NCI-H446 treated with DMSO at 0.1 percent for 48 hours (cell line): ENCODE measurements around the gene GJB5.
"Not testable (repeated sequence)": the region's sequence is repeated elsewhere in the genome, so short reads cannot be mapped to it uniquely, and the experiment has no call there.

Source experiments
- DNase-seq: peaks from one replicate; lab custom pipeline; 2025; lab: John Stamatoyannopoulos, UW

GJB5 gene

DNA sequence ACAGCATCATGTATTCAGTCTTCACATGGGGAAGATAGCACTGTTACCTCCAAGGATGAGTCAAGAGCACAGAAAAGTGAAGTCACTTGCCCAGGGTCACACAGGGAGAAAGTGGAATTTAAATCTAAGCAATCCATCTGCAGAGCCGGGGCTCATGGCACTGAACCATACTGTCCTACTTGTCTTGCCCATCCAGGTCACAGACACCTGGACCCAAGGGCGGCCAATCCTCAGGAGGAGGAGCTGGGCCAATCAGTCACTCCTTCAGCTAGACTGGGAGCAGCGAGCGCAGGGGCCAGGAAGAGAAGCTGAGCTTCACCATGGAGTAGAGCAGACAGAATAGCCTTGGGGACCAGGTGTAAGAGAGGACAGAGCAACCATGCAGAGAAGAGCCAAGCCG is 9.2 kb upstream of the GJB5 start:
- DNase-seq = no peak

DNA sequence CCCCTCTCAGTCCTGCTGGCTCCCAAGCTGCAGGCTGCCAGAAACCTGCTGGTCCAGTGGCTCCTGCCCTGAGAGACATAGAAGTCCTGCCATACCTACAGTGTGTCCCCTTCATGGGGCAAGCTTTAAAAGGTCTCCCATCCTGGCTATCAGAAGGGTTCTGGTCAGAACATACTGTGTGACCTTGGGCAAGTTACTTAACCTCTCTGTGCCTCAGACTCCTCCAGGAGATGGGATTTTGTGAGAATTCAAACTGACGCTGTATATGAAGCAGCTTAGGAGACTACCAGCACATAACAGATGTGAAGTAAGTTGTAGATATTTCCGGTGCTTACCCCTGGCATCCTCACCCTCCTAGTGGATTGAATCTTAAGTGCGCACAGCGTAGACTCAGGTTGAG is 8.7 kb upstream of the GJB5 start:
- no peak for DNase-seq

DNA sequence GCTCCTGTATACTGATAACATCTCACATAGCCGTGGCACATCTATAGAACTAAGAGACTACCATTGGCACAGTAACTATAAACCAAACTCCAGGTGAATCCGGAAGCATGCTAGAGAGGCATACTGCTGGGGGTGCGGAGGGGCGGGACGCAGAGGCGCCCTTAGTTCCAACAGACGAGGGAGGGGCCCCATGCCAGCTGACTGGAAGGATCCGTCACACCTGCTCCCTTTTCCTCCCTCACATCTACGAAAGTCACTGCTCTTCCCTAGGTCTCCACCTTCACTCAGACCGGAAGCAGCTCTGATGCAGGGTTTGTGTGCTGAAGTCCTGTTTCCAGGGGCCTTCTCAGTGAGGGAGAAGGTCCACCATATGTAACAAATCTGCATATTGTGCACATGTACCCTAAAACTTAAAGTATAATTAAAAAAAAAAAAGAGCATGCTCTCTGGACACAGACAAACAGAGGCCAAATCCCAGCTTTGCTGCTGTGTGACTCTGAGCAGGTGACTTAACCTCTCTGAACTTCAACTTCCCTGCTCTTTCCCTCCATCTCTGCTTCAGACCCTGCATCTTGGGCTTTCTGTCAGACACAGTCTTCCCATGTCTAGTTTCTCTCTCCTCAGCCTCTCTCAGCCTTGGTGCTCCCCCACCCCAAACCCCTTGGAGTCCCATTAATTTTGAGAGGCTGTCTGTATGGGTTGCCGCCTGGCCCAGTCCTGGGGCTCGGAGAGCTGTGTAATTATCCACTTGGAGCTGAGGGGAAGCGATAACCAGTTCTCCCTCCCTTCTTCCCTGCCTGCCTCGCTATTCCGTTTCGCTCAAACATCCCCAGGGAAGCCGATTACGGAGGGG is 7.8 kb upstream of the GJB5 start:
- DNase-seq = no peak

DNA sequence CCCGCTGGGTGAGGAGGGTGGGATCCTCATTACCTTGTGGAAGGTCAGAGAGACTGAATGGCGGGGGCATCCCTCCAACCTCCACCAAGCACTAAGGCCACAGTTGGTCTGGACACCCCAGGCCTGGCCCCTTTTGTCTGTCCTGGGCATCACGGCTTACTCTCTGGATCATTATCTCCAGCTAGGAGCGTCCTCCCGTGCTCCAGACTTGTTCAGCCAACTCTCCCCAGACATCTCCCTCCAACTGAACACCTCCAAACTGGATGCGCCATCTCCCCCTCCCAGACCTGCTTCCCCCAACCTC is 7.3 kb upstream of the GJB5 start:
- no peak for DNase-seq

DNA sequence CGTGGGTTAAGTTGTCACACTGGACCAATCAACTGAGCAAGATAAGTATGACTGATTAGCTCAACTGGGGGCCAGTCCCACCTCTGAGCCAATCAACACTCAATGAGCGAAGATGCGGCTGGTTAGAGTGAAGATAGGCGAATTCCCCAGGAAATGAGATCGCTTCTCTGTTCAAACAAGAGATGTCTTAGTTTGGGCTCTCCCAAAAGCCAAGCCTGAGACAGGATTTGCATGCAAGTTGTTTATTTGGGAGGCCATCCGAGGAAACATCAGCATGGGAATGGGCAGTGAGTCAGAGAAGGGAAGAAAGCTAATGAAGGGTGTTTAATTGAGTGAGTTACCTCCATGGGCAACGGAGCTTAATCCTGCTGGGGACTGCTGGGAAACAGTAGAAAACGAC is 4.9 kb upstream of the GJB5 start:
- no peak for DNase-seq

DNA sequence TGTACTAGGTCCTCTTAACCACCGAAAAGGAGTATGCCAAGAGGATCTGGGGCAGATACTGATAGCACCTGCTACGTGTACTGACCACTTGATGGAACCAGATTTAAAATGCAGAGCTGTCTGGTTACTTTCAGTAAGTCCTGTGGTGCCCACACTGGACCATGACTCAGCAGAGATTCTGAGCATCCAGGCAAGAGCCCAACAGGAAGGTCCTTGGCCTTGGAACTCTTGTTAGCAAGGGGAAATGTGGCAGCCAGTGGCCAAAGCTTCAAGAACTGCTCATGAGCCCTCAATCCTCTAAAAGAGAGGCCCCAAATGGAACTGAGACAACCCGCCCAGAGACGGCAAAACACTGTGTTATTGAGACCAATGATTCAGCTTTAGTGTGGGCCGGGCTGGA is 4.2 kb upstream of the GJB5 start:
- DNase-seq = no peak

DNA sequence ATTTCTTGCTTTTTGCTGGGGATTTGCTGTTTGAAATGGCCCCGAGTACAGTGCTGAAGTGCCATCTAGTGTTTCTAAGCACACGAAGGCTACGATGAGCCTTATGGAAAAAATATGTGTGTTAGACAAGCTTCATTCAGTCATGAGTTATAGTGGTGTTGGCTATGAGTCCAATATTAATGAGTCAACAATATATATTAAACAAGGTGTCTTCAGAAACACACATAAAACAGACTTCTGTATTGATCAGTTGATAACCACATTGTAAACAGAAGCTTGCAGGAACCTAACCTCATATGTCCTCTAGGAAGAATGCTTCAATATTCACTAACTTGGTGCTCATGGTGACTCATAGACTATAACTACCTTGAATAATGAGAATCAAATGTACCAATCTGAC is 1.7 kb upstream of the GJB5 start:
- DNase-seq = no peak

DNA sequence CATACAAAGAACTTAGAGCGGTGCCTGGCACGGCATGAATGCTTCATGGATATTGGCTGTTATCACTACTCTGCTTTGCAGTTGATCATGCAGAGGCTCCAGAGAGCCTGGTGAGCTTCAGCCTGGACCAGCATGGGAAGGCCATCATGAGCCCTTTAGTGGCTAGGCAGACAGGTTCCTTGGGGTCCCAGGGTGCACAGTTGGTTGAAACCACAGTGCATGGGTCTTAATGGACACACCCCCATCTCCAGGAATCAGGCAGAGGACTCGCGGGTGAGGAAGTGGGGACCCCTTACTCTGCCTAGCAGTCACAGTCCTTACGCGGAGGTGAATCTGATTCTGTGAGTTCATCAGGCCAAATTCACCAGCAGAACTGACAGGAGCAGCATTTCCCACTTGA is 1.1 kb downstream of the GJB5 start:
- no peak for DNase-seq

DNA sequence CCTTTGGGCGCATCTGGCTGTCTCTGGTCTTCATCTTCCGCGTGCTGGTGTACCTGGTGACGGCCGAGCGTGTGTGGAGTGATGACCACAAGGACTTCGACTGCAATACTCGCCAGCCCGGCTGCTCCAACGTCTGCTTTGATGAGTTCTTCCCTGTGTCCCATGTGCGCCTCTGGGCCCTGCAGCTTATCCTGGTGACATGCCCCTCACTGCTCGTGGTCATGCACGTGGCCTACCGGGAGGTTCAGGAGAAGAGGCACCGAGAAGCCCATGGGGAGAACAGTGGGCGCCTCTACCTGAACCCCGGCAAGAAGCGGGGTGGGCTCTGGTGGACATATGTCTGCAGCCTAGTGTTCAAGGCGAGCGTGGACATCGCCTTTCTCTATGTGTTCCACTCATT is 2.5 kb downstream of the GJB5 start:
- no peak for DNase-seq

DNA sequence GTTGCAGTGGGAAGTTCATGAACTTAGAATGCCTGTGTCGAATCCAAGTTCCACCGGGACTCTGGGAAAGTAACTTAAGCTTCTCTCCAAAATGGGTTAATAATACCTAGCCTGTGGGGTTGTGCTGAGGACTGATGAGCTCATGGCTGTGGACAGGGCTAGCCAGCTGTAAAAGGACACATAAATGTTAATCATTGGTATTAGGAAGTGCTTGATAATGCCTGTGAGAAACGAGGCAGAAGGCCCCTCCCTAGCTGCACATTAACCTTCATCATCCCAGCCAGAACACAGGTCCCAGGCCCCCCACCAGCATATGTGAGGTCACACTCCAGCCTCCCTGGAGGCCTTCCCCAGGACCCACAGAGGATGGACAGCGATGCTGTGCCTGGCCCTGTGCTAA is 3.9 kb downstream of the GJB5 start:
- DNase-seq = no peak

DNA sequence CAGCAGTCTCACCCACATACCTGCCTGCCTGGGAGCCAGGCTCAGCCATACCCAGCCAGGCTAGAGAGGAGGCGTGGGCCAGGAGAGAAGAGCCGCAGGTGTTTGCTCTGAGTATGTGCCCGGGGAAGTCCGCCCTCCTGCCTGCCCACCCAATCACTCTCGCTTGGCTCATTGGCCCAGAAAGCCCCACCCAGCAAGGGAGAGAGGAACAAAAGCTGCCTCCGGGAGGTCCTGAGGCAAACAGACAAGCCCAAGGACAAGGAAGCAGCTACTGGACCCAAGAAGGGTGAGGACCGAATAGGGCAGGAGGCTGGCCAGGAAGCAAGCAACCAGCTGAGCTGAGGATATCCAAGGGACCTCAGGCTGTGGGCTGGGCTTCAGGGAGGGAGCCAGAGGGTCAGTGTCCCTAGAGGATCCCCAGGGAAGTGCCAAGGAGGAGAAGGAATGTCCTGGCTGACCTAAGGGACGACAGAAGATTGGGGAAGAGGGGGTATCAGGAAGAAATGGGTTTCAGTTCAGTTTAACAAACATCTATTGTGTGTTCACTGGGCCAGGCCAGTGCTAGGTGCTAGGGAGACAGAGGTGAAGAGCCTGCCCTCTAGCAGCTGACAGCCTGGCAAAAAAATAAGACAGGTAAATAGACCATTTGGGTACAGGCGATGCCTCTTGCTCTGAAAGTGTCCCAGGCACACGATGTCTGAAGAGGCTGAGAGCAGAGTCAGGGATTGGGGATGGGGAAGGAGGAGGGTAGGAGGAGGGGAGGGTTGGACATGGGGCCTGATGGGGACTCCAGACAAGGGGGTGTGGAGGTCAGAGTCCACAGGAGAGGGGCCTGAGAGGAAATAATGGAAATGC is 4.9 kb downstream of the GJB5 start, which contains the start of gene GJB4:
GJB4 (plus strand) TSS at position 238 of the 855 bp plus-strand sequence. CDS start 1,515 bp downstream, outside the sequence.
- no peak for DNase-seq

DNA sequence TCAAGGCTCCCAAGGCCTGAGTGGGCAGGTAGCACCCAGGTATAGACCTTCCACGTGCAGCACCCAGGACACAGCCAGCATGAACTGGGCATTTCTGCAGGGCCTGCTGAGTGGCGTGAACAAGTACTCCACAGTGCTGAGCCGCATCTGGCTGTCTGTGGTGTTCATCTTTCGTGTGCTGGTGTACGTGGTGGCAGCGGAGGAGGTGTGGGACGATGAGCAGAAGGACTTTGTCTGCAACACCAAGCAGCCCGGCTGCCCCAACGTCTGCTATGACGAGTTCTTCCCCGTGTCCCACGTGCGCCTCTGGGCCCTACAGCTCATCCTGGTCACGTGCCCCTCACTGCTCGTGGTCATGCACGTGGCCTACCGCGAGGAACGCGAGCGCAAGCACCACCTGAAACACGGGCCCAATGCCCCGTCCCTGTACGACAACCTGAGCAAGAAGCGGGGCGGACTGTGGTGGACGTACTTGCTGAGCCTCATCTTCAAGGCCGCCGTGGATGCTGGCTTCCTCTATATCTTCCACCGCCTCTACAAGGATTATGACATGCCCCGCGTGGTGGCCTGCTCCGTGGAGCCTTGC is 6.4 kb downstream of the GJB5 start:
- DNase-seq = no peak

DNA sequence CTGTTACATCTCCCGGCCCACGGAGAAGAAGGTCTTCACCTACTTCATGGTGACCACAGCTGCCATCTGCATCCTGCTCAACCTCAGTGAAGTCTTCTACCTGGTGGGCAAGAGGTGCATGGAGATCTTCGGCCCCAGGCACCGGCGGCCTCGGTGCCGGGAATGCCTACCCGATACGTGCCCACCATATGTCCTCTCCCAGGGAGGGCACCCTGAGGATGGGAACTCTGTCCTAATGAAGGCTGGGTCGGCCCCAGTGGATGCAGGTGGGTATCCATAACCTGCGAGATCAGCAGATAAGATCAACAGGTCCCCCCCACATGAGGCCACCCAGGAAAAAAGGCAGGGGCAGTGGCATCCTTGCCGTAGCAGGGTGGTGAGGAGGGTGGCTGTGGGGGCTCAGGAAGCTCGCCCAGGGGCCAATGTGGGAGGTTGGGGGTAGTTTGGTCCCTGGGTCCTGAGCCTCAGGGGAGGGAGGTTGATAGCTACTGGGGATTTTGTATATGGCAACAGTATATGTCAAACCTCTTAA is 7.0 kb downstream of the GJB5 start:
- DNase-seq = no peak

DNA sequence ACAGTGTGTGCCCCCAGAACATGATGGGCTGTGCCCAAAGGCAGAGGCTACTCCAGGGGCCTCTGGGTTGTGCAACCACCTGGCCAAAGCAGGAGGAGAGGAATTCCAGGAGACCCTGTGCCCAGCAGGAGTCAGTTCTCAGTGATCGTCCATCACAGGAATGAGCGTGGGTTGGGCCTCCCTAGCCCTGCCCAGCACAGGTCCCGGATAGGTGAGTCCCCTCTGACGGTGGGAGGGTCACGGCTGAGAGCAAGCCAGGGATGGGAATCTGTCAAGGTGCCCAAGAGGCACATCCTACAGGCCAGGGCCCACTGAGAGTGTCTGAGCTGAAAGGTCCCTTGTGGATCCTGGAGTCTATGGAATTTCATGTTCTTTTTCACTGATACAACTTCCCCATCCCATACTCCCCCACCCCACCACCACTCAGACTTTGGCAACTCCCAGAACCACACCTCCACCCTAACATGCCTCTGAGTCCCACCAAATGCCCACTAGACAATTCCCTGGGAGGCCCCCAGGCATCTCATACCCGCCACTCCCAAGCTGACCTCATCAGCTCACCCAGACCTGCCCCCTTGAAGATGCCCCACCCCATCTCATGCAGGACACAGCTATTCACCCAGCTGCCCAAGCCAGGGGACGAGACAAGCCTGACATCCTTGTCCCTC is 7.8 kb downstream of the GJB5 start:
- no peak for DNase-seq

DNA sequence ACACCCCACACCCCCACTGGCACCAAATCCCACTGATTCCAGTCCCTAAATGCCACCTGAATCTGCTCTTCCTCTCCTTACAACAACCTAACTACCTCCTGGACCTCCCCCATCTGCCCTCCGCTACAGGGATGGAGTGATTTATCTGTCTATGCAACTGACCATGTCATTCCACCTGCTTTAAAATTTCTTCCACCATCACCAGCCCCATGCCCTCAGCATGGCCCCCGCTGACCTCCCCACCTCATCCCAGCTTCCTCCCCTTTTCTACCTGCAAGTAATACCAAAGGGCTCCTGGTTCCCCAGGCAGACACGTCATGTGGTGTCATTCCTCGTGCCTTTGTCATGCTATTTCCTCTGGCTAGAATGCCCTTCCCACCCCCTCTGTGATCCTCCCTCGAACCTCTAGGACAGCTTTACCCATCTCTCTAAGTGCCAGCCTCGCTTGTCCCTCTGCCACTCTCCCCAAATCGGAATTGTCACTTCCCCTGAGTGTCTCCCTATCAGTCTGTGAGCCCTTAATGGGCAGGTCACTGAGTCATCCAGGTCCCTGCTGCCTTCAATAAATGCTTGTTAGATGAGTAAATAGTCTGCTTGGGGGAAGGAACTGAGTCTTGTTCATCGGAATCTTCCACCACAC is 8.4 kb downstream of the GJB5 start:
- no peak for DNase-seq

DNA sequence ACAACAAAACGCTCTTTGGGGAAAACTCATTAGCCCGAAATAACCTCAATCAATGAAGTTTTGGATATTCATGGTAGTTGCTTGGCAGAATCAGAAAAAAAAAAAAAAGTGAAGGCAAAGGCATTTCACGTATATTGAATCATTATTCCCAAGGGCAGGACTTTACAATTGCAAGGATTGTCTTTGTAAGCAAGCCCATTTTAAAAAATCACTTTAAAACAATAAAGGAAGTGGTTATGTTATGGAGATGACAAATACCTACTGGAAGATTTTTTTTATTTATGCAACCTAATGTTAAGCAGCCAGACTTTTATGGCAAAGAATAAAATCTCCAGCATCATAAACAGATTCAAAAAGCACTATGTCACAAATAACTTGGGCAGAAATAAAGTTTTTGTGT is 14.0 kb downstream of the GJB5 start:
- DNase-seq = no peak

DNA sequence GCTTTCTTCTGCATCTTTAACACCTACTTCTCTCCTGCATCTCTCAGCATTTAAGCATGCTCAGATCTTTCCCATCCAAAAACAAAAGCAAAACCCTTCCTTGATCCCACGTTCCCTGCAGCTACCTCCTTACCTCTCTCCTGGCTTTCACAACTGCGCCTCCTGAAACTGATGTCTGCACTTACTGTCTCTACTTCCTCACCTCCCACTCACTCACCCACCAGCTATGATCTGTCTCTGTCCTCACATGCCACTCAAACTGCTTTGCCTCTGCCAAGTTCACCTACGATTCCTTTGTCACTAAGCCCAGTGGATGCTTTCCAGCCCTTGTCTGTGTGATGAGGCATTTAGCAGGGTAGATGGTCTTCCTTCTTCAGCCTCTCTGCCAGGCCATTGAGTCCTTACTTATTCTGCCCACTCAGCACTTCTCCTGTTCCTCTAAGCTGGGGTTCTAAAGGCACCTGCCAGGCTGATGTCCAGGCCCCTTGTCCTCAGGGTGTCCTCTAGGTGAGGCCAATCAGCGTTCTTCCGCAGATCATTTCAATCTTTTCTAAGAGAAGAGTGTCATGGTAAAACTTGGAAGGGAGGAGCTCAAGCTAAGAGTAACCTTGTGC is 16.2 kb downstream of the GJB5 start:
- no peak for DNase-seq

DNA sequence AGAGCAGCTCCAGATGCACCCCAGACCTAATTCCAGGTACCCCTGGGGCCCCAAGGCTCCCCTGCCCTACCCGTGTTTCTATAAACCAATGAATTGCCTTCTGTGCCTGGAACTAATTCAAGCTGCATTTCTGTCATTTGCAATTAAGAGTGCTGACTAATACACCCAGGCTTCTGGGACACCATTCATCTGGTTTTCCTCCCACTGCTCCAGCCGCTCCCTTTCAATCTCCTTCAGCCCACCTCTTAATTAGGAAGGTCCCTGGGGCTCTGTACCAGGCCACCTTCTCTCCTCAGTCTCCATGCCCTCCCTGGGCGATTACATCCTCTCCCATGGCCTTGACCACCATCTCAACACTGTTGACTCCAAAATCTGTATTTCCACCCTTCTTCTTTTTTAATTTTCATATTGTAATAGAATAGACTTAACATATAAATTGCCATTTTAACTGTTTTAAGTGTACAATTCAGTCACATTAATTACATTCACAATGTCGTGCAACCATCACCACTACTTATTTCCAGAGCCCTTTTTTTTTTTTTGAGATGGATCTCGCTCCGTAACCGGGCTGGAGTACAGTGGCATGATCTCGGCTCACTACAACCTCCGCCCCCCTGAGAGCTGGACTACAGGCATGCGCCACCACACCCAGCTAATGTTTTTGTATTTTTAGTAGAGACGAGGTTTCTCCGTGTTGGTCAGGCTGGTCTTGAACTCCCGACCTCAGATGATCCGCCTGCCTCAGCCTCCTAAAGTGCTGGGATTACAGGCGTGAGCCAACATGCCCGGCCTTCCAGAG is 16.9 kb downstream of the GJB5 start:
- no peak for DNase-seq

DNA sequence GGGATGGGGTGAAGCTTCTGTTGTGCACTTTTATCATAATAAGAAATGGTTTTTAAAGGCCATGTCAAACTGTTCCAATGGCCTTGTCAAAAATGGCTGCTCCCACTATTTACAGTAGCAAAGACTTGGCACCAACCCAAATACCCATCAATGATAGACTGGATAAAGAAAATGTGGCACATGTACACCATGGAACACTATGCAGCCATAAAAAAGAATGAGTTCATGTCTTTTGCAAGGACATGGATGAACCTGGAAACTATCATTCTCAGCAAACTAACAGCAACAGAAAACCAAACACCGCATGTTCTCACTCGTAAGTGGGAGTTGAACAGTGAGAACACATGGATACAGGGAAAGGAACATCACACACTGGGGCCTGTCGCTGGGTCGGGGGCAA is 18.3 kb downstream of the GJB5 start:
- not testable (repeated sequence) for DNase-seq

DNA sequence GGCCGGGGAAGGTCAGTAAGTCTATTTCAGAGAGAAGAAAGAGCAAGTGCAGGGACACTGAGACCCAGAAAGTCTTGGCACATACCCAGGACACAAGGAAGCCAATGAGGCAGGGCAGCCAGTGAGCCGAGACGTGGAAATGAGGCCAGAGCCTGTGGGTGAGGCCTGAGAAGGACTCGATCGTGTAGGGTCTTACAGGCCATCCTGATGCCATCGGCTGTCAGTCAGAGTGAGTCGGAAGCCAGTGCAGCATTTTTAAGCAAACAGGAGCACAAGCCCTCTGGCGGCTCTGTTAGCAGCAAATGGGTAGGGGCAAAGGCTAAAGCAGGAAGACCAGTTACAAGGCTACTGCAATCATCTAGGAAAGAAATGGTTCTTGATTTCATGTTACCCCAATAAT is 20.1 kb downstream of the GJB5 start:
- no peak for DNase-seq
